ENCODE results near the gene KCNE2.

KCNE2 gene, protein sequence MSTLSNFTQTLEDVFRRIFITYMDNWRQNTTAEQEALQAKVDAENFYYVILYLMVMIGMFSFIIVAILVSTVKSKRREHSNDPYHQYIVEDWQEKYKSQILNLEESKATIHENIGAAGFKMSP

DNA sequence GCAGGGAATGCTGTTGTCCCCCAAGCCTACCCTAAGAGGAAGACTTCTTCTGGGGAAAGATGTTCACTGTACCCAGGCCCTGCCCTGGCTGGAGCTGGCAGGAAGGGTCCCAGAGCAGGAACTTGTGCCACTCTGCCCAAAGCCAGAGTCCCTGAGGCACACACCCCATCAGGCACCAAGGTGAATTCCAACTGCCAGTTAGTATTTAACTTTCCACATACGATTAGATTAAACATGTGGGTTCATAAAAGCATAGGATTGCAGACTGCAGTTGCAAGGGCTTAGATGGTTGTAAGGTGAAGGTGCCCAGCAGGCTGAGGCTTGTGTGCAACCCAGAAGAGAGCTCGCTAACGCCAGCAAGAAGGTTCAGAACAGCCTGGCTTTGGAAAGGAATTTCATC is at the start of gene KCNE2:
KCNE2 (plus strand) TSS at position 274 of the 400 bp plus-strand sequence. CDS start 6,473 bp downstream, outside the sequence.
- ATAC-seq (no peak), DNase-seq (no peak)

DNA sequence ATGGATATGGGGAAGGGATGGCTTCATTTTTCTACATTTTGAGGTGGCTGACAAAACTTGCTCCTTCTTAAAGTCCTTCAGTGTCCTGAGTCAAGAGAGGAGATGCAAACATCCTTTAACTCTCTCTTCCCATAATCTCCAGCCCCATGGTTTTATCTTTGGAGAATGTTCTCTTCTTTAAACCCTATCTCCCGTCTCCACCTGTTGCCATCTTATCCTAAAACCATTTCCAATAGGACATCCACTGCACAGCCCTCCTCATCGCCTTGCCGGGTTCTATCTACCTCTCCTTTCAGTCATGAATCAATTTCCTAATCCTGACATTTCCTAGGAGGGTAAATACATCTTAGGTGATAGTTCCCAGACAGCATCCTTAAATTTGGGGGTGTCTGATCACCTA is 44.2 kb upstream of the KCNE2 start:
- DNase-seq (no peak), ATAC-seq (no peak)

GRCh38 chr21:34320011-34320410 is 43.8 kb upstream of the KCNE2 start:
- DNase-seq (no peak), ATAC-seq (no peak)

DNA sequence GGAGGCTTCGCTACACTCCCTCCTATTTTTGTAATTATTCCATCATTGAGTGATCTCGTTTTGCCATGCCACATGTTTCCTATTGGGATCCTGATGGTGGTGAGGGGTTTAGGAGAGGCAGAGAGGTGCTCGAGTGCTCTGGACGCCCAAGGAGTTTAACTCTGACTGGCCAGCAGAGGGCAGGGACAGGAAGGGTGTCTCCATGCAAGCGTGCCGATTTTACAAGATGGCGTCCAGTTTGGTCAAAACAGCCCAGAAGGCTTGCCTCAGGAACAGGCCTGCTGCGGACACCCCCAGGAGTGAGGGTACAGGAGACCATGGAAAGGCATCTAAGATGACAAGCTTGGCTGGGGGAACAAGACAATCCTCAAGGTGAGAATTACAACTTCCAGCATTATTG is 33.8 kb upstream of the KCNE2 start:
- ATAC-seq: no peak
- DNase-seq: no peak

DNA sequence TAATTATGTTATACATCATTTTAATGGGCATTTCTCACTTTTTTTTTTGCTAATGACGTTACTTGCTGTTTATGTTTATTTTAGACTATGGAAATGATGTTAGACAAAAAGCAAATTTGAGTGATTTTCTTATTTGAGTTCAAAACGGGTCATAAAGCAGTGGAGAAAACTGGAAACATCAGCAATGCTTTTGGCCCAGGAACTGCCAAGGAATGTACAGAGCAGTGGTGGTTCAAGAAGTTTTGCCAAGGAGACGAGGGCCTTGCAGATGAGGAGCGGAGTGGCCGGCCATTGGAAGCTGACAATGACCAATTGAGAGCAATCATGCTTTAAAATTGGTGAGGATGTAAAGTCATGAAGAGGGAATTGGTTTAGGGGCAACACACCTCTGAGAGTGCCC is 32.1 kb upstream of the KCNE2 start:
- DNase-seq (no peak), ATAC-seq (no peak)

DNA sequence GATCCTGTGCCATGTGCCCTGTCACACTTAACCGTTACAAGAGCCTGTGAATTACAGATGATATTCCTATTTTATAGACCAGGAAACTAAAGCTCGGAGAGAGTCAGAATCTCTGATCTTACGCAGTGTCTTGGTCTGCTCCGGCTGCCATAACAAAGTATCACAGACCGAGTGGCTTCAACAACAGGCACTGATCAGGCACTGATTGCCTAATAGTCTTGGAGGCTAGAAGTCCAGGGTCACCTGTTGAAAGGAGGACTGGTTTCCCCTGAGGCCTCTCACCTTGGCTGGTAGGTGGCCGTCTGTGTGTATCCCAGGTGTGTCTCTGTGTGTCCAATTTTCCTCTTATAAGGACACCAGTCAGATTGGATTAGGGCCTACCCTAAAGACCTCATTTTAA is 31.5 kb upstream of the KCNE2 start:
- DNase-seq: no peak
- ATAC-seq: no peak

DNA sequence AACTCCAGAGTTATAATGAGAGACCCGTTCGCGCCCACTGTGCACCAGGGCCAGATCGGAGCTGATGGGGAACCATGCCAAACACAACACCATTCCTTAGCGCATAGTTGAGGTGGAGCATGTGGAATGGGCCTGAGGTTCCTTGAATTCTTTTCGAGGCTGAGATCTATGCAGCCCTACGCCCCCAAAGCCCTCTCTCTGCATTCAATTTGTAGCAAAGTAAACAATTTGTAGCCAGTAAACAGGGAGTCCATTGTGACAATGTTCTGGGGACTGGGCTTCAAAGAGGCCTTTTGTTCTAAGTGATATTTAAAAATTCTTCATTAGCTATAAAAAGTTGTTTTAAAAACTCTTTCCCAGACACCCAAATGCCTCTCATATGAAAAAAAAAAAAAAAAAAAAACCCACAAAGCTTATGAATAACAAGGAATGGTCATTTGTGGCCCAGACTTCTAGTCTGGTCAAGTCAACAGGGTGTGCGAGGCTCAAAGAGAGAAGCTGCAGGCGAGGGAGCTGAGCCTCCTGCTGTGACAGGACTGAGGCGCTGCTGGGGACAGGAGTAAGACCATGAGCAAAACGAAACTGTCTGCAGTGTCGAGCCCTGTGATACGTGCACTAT is 30.6 kb upstream of the KCNE2 start:
- no peak for ATAC-seq
- DNase-seq: no peak

DNA sequence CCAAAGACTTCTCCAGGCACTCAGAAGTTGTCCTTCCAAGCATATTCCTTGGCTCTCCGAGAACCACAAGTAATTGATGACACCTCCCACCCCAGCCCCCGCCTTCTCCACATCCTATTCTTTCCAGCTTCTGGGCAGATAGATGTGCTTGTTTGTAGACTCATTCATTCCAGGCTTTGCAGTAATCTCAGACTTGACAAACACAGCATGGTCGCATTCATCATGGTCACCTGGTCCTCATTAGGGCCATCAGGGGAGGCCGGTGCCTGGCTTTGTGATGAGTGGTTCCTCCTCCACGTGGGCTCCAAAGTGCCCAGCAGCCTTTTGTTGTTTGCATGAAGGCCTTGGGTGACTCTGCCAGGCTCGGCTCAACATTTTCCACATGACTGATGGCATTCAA is 28.5 kb upstream of the KCNE2 start:
- ATAC-seq (no peak), DNase-seq (no peak)

DNA sequence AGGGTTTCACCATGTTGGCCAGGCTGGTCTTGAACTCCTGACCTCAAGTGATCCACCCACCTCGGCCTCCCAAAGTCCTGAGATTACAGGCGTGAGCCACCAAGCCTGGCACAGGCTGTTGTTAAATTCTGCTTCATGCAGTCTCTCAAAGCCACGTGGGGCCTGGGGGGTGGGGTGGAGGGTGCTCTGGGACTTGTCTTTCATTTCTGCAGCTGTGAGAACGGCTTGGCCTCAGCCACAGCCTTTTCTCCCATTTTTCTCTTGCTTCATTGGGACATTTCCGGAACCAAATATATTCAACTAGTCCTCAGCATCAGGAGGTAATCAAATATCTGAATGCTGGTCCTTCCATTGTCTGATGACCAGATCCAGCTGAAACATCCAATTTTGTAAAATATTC is 27.6 kb upstream of the KCNE2 start:
- DNase-seq (no peak), ATAC-seq (no peak)

DNA sequence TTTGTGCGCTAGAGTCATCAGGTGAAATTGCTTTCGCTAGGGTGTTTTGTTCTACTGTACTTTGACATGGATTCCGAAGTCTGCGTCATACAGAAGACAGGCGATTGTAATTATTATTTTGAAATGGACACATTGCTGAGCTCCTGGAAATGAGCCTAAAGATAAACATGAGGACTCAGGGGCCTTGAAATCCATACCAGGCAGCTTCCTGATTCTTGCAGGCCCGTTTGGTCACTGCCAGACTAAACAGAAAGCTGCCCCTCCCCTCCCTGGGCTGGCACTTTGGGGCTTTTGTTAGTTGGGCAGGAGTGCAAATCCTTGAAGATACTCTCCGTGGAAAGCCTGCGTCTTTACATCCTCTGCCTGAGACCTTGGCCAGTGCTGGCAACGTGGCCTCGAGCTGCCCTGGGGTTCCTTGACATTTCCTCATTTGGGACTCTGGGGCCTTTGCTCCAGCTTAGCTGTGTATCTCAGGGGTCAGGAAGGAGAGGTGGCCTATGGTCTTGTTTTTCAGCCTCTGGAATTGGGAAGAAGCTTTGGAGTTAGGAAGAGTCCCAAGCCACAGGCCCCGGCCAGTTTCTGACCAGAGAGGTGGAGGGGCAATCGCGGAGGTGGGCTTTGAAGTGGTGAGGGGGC is 26.9 kb upstream of the KCNE2 start:
- DNase-seq: no peak
- ATAC-seq: no peak

GRCh38 chr21:34337741-34338140 is 26.1 kb upstream of the KCNE2 start:
- DNase-seq (no peak), ATAC-seq (no peak)

- DNase-seq: no peak
These were observed 25.6 kb upstream of the KCNE2 start for GRCh38 chr21:34338226-34338625.

GRCh38 chr21:34340061-34340460 is 23.7 kb upstream of the KCNE2 start:
- DNase-seq (no peak), ATAC-seq (no peak)

More at GRCh38 chr21:34338226-34338625, 25.6 kb upstream of the KCNE2 start:
- ATAC-seq: no peak

- ATAC-seq (no peak), DNase-seq (no peak)
These were observed 21.3 kb upstream of the KCNE2 start for GRCh38 chr21:34342476-34342875.

- ATAC-seq: no peak
- DNase-seq: no peak
These were observed 20.5 kb upstream of the KCNE2 start for GRCh38 chr21:34343347-34343746.

DNA sequence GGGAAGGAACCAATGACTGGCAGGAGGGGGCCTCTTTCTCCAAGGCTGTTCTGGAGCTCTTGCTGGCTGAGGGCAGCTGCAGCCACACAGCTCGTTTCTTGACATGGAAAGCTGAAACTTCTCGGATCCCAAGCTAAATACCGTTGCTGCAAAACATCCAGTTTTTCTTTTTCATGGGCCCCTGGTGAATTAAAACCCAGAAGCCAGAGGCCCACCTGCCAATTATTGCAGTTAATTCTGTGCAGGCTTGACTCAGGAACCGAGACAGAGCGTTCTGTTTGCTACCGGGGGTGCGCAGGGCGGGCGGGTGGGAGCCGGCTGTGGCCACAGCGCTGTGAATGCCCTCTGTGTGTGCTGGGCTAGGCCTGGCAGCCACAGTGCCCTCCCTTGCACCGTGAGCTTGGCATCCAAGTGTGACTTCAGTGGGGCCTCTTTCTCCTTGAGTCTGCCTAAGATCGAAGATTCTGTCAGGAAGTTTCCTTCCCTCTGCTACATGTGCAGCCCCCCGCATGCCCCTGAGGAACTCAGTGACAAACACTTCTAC is 19.9 kb upstream of the KCNE2 start:
- no peak for ATAC-seq
- DNase-seq: no peak

DNA sequence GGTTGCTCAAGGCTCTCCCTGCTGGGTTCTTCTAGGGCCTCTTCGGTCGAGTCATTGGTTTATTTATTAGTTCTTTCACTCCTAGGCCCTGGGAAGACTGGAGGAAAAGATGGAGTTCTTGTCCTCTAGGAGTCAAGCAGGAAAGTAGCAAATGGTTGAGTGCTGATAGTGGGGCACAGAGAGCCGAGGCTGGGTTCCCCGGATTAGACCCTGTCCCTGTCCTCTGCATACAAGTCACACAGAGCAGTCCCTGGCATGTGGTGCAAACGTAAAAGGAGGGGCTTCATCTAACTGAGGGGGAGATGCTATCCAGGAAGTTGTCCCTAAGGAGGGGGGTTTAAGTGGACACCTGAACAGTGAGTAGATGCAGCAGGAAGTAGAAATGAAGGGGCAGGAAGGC is 19.2 kb upstream of the KCNE2 start:
- ATAC-seq (no peak), DNase-seq (no peak)

DNA sequence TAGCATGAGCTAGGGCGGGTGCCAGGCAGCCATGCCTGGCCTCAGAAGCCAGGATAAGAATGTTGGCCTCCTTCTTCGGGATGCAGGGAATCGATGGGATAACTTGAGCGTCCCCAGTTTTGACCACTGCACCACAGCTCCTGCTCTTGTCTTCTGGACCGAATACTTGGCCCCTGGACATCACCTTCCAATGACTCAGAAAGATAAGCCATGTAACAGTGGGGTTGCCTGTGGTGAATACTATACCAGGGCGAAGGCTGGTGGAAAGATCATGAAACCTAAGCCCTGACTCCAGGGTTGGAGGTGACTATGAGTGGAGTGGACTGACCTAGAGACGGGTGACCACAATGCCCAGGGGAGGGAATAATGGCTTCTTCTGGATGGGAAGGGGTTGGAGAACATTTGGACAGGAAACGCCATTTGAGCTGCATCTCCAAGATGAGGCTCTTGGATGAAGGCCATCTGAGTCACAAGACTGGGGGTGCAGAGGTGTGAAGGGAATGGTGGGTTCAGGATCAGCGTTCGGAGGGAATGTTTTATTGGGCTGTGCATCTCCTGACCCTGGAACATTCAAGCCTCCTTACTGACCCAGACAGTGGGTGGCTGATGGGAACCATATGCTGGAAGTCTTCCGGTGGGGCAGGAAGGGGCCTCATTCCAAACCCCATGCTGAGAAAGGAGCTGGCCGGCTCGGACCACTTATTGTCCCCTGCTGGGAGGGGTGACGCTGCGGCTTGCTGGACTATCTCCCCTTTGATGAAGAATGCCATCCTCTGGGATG is 18.5 kb upstream of the KCNE2 start:
- DNase-seq (no peak), ATAC-seq (no peak)

DNA sequence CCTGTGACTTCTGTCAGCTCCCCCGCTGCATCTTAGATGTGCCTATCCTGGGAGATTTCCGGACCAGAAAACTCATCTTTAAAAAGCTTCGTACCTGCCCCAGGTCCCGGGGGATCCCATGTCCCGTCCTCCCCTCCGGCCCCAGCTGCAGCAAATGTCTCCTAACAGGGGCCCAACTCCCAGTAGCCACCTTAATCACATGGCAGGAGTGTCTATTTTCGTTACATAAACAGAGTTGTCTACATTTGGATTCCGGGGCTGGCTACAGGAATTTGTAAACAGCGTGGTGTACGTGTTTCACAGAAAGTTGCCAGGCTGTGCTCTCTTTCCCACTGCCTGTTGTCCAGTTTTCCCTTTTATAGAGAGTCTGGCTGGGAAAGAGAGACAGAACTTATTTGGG is 17.9 kb upstream of the KCNE2 start:
- DNase-seq (no peak), ATAC-seq (no peak)

- ATAC-seq (no peak), DNase-seq (no peak)
These were observed 14.8 kb upstream of the KCNE2 start for GRCh38 chr21:34348890-34349519.

DNA sequence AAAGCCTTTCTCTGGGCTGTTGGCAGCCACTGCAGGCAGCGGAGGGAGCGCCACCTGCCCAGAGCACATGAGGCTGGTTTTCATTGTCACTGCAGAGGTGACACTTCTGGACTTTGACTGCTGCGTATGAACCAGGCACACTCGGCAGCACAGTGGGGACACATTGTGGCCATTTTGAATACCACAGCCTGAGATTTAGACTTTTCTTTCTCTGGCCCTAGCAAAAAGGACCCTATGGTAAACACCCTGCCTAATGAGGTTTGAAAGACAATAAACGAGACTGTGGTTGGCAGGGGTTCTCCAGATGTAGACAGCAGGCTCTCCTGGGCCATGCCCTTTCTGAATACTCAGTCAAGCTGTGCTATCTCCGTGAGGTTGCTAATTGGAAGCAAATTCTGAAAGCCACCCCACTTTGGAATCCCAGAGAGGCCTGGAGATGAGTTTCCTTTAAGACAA is 12.0 kb upstream of the KCNE2 start:
- peak; percentile 60 for ATAC-seq
- peak; percentile 11 for DNase-seq

DNA sequence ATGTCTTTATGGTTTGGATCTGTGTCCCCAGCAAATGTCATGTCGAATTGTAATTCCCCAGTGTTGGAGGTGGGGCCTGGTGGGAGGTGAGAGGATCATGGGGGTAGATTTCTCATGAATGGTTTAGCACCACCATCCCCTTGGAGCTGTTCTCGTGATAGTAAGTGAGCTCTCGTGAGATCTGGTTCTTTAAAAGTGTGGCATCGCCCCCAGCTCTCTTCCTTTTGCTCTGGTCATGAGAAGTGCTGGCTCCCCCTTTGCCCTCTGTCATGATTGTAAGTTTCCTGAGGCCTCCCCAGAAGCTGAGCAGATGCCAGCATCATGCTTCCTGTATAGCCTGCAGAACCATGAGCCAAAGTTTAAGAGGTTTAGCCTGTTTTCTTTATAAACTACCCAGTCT is 11.2 kb upstream of the KCNE2 start:
- no peak for ATAC-seq
- no peak for DNase-seq

Measured in stimulated activated naive CD8-positive, alpha-beta T cell treated with anti-CD3 and anti-CD28 coated beads, Interleukin-15, Interleukin-2, amounts not matched to agents 100 U/mL and 50 U/mL, for 24 hours (primary cell).